Stimulated activated CD8-positive, alpha-beta memory T cell treated with anti-CD3 and anti-CD28 coated beads, Interleukin-7, amount 100 ng/mL, for 48 hours (primary cell): ENCODE data around the gene SMOC2.

Experiments
- DNase-seq, 2 donors: peaks; one replicate each; pipeline ENCODE4 v3.0.0-alpha.2; 2020; ENCODE audit warnings: low read depth in 1 of 2; ENCODE audit errors: extremely low read depth in 1 of 2

SMOC2 gene

GRCh38 chr6:168415098-168415992, 25.6 kb upstream of the SMOC2 start:
- no peak for DNase-seq

GRCh38 chr6:168415993-168416530, 24.9 kb upstream of the SMOC2 start:
- no peak for DNase-seq

GRCh38 chr6:168416531-168416930, 24.5 kb upstream of the SMOC2 start:
- DNase-seq = no peak

- DNase-seq = no peak
These were observed 23.8 kb upstream of the SMOC2 start for GRCh38 chr6:168417191-168417590.

GRCh38 chr6:168417679-168418557, 23.1 kb upstream of the SMOC2 start:
- no peak for DNase-seq

- DNase-seq = no peak
These were observed 22.3 kb upstream of the SMOC2 start for GRCh38 chr6:168418711-168419121.

GRCh38 chr6:168419569-168419968, 21.4 kb upstream of the SMOC2 start:
- DNase-seq = no peak

- no peak for DNase-seq
These were observed 20.9 kb upstream of the SMOC2 start for GRCh38 chr6:168420084-168420483.

GRCh38 chr6:168420706-168421105, 20.3 kb upstream of the SMOC2 start:
- no peak for DNase-seq

- DNase-seq = no peak
These were observed 13.8 kb upstream of the SMOC2 start for GRCh38 chr6:168427184-168427583.

- no peak for DNase-seq
These were observed 12.7 kb upstream of the SMOC2 start for GRCh38 chr6:168428052-168428826.

- no peak for DNase-seq
These were observed 12.1 kb upstream of the SMOC2 start for GRCh38 chr6:168428863-168429262.

GRCh38 chr6:168432196-168432595, 8.8 kb upstream of the SMOC2 start:
- no peak for DNase-seq

GRCh38 chr6:168433898-168434297, 7.1 kb upstream of the SMOC2 start:
- no peak for DNase-seq

- no peak for DNase-seq
These were observed 6.5 kb upstream of the SMOC2 start for GRCh38 chr6:168434505-168434904.

GRCh38 chr6:168437751-168438150, 3.2 kb upstream of the SMOC2 start:
- no peak for DNase-seq

GRCh38 chr6:168438783-168439520, 2.0 kb upstream of the SMOC2 start:
- no peak for DNase-seq

- DNase-seq = no peak
These were observed 1.1 kb upstream of the SMOC2 start for GRCh38 chr6:168439794-168440450.
